GM23338 (cell line): Measurements from ENCODE around the gene COL4A1. TPM values are rescaled to one million over a fixed set of nuclear protein-coding genes. Genes with fewer than 3 reads are reported as not detected.
A peak's percentile ranks its signal among the peaks of the same experiment; 100 is the strongest.

ENCODE experiments used
- ATAC-seq: fragments of 200-7000 bp; cut with Tn5 transposase; 3 replicates; pipeline ENCODE4 v1.9.1; 2020
- DNase-seq: peaks from one replicate; pipeline ENCODE4 v3.0.0-alpha.2; 2015; ENCODE audit warnings: low spot score
- H2AFZ ChIP-seq: fragments of 200-600 bp; sonication (generic); 2 replicates; pipeline ENCODE4 v1.8.0; 2016; ENCODE audit warnings: antibody characterized with exemption, mild to moderate bottlenecking, moderate library complexity
- H3F3A ChIP-seq: fragments of 200-600 bp; sonication (generic); replicated peaks from 2 replicates; pipeline ENCODE4 v1.8.0; 2017; ENCODE audit warnings: antibody characterized with exemption, mixed run types, low read depth
- H3K27ac ChIP-seq: fragments of 200-600 bp; sonication (generic); 2 replicates; pipeline ENCODE4 v1.6.1; 2016; ENCODE audit warnings: low read depth
- H3K27me3 ChIP-seq: fragments of 200-600 bp; sonication (generic); 2 replicates; pipeline ENCODE4 v1.8.0; 2016; ENCODE audit warnings: mild to moderate bottlenecking, mixed run types, moderate library complexity; ENCODE audit not compliant: insufficient read depth
- H3K36me3 ChIP-seq: fragments of 200-600 bp; sonication (generic); 2 replicates; pipeline ENCODE4 v1.8.0; 2016; ENCODE audit warnings: mild to moderate bottlenecking; ENCODE audit not compliant: insufficient read depth
- H3K4me1 ChIP-seq: fragments of 200-600 bp; sonication (generic); 2 replicates; pipeline ENCODE4 v1.8.0; 2016; ENCODE audit warnings: mild to moderate bottlenecking, moderate library complexity; ENCODE audit not compliant: insufficient read depth
- H3K4me2 ChIP-seq: fragments of 200-600 bp; sonication (generic); 2 replicates; pipeline ENCODE4 v1.7.1; 2017; ENCODE audit warnings: mixed run types
- H3K4me3 ChIP-seq: fragments of 200-600 bp; sonication (generic); 2 replicates; pipeline ENCODE4 v1.6.1; 2016; ENCODE audit warnings: mixed run types
- H3K79me2 ChIP-seq: fragments of 200-600 bp; sonication (generic); replicated peaks from 2 replicates; pipeline ENCODE4 v1.8.0; 2017; ENCODE audit warnings: mild to moderate bottlenecking; ENCODE audit not compliant: insufficient read depth
- H3K9me2 ChIP-seq: fragments of 200-600 bp; sonication (generic); 2 replicates; pipeline ENCODE4 v1.8.0; 2017; ENCODE audit not compliant: insufficient read depth
- H4K20me1 ChIP-seq: fragments of 200-600 bp; sonication (generic); replicated peaks from 2 replicates; pipeline ENCODE4 v1.8.0; 2017; ENCODE audit warnings: mild to moderate bottlenecking; ENCODE audit not compliant: insufficient read depth
- H3K27ac Mint-ChIP-seq: 2 replicates; pipeline ENCODE4 v1.8.0; 2020; ENCODE audit warnings: inconsistent platforms, mild to moderate bottlenecking, moderate library complexity, mixed read lengths
- H3K27me3 Mint-ChIP-seq: 3 replicates; pipeline ENCODE4 v1.8.0; 2022; ENCODE audit warnings: low read depth, mild to moderate bottlenecking, moderate library complexity, mixed read lengths, inconsistent platforms; ENCODE audit not compliant: insufficient read depth, poor library complexity
- H3K36me3 Mint-ChIP-seq: 3 replicates; pipeline ENCODE4 v1.8.0; 2021; ENCODE audit warnings: low read depth, mild to moderate bottlenecking, inconsistent platforms, moderate library complexity, mixed read lengths
- H3K4me1 Mint-ChIP-seq: 3 replicates; pipeline ENCODE4 v1.8.0; 2020; ENCODE audit warnings: mild to moderate bottlenecking, inconsistent platforms, mixed read lengths
- H3K4me3 Mint-ChIP-seq: 3 replicates; pipeline ENCODE4 v1.8.0; 2021; ENCODE audit warnings: moderate library complexity, mild to moderate bottlenecking, inconsistent platforms, mixed read lengths
- H3K9me3 Mint-ChIP-seq: 3 replicates; pipeline ENCODE4 v1.8.0; 2020; ENCODE audit warnings: moderate library complexity, mild to moderate bottlenecking, inconsistent platforms, mixed read lengths
- POLR2AphosphoS5 ChIP-seq: IDR thresholded peaks from 2 replicates; pipeline ENCODE4 v1.6.1; 2016; ENCODE audit warnings: antibody characterized with exemption, low read depth
- polyA plus RNA-seq: library from polyadenylated mRNA; unstranded; fragments of >200 nt; fragmentation: Nextera tagmentation; extraction: Ambion mirVana; gene quantifications from 2 replicates; pipeline ENCODE4 v1.2.1, GENCODE V29; 2016
- total RNA-seq: library from RNA; depleted of rRNA; stranded (reverse); fragments of >200 nt; shearing (Covaris generic); gene quantifications from 2 replicates; pipeline ENCODE4 v1.2.3, GENCODE V29; 2014
- TF ChIP-seq, protein P1 (sequence below): fragments of 250-450 bp; sonication (Bioruptor Pico); IDR thresholded peaks from 2 replicates; pipeline ENCODE4 v1.5.0; 2020; ENCODE audit warnings: mild to moderate bottlenecking, moderate library complexity
- TF ChIP-seq, protein P2 (sequence below), 2 experiments: fragments of 200-600 bp in 1 of 2; sonication (generic) in 1 of 2; conservative IDR thresholded peaks; 2 replicates each; pipeline versions ENCODE4 v1.5.1 to v1.6.1; 2016 to 2017; ENCODE audit warnings: antibody characterized with exemption in 2 of 2, low read depth in 2 of 2, mild to moderate bottlenecking in 2 of 2, moderate library complexity in 1 of 2

Gene COL4A1
- total and polyA plus RNA-seq, 2 experiments from 2014 or later: 39.1 to 110 TPM

DNA sequence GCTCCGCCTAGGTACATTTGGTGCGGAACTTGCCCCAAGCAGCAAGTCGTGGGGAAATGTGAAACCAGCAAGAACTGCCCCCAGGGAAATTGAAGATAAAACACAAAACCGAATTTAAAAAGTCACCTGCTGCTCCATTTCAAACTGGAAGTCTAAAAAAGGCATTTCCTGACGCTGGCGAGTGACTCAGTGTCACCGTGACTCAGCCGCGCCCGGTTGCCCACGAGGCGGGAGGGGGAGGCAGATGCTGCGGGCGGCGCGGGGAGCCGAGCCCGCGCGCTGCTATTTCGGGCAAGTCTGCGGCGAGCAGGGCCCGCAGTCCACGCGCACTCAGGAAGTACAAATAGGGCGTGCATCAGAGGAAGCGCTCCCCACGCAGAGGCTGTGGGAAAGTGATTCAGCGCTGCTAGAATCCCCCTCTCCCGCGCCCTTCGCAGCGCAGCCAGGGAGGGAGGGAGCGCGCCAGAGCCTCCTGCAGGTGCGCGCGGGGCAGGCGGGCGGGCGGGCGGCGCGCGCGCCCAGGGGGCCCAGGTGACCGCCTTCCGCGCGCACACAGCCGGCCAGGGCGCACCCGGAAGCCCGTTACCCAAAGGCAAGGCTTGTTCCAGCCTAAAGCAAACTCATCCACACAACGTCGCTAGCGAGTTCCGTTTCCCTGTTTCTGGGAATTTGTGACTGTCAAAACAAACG is 168.8 kb downstream of the COL4A1 start:
- ATAC-seq: peak; percentile 73
- Mint-ChIP-seq H3K4me3 (peak overlapping the region; percentile 85), H3K27me3 (peaks cover 17% of the 10 kb centered on the region), H3K4me1 (peaks cover 39% of the 10 kb centered on the region), H3K27ac (0 out of 2 replicates have a peak overlapping the region, but pooled peaks have one; percentile 25), H3K36me3 (no peaks in the 10 kb centered on the region), H3K9me3 (no peaks in the 10 kb centered on the region)
- Histone ChIP-seq H3K27me3 (peaks cover 26% of the 10 kb centered on the region), H3K79me2 (no peaks in the 10 kb centered on the region), H3F3A (peaks cover 7% of the 10 kb centered on the region; the same call in 1 of the 2 replicates), H3K4me1 (peaks cover 36% of the 10 kb centered on the region), H3K36me3 (no peaks in the 10 kb centered on the region), H3K4me2 (peak overlapping the region; percentile 98), H2AFZ (peak overlapping the region; percentile 99), H3K27ac (no peak overlapping the region), H3K9me2 (no peaks in the 10 kb centered on the region), H4K20me1 (no peaks in the 10 kb centered on the region), H3K4me3 (peak overlapping the region; percentile 82)
- peak; percentile 62 for TF ChIP-seq POLR2AphosphoS5
- TF ChIP-seq, protein P1, sequence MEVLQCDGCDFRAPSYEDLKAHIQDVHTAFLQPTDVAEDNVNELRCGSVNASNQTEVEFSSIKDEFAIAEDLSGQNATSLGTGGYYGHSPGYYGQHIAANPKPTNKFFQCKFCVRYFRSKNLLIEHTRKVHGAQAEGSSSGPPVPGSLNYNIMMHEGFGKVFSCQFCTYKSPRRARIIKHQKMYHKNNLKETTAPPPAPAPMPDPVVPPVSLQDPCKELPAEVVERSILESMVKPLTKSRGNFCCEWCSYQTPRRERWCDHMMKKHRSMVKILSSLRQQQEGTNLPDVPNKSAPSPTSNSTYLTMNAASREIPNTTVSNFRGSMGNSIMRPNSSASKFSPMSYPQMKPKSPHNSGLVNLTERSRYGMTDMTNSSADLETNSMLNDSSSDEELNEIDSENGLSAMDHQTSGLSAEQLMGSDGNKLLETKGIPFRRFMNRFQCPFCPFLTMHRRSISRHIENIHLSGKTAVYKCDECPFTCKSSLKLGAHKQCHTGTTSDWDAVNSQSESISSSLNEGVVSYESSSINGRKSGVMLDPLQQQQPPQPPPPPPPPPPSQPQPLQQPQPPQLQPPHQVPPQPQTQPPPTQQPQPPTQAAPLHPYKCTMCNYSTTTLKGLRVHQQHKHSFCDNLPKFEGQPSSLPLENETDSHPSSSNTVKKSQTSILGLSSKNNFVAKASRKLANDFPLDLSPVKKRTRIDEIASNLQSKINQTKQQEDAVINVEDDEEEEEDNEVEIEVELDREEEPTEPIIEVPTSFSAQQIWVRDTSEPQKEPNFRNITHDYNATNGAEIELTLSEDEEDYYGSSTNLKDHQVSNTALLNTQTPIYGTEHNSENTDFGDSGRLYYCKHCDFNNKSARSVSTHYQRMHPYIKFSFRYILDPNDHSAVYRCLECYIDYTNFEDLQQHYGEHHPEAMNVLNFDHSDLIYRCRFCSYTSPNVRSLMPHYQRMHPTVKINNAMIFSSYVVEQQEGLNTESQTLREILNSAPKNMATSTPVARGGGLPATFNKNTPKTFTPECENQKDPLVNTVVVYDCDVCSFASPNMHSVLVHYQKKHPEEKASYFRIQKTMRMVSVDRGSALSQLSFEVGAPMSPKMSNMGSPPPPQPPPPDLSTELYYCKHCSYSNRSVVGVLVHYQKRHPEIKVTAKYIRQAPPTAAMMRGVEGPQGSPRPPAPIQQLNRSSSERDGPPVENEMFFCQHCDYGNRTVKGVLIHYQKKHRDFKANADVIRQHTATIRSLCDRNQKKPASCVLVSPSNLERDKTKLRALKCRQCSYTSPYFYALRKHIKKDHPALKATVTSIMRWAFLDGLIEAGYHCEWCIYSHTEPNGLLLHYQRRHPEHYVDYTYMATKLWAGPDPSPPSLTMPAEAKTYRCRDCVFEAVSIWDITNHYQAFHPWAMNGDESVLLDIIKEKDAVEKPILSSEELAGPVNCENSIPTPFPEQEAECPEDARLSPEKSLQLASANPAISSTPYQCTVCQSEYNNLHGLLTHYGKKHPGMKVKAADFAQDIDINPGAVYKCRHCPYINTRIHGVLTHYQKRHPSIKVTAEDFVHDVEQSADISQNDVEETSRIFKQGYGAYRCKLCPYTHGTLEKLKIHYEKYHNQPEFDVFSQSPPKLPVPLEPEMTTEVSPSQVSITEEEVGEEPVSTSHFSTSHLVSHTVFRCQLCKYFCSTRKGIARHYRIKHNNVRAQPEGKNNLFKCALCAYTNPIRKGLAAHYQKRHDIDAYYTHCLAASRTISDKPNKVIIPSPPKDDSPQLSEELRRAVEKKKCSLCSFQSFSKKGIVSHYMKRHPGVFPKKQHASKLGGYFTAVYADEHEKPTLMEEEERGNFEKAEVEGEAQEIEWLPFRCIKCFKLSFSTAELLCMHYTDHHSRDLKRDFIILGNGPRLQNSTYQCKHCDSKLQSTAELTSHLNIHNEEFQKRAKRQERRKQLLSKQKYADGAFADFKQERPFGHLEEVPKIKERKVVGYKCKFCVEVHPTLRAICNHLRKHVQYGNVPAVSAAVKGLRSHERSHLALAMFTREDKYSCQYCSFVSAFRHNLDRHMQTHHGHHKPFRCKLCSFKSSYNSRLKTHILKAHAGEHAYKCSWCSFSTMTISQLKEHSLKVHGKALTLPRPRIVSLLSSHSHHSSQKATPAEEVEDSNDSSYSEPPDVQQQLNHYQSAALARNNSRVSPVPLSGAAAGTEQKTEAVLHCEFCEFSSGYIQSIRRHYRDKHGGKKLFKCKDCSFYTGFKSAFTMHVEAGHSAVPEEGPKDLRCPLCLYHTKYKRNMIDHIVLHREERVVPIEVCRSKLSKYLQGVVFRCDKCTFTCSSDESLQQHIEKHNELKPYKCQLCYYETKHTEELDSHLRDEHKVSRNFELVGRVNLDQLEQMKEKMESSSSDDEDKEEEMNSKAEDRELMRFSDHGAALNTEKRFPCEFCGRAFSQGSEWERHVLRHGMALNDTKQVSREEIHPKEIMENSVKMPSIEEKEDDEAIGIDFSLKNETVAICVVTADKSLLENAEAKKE (CRISPR knock-in tag): no peak
- TF ChIP-seq, protein P2, sequence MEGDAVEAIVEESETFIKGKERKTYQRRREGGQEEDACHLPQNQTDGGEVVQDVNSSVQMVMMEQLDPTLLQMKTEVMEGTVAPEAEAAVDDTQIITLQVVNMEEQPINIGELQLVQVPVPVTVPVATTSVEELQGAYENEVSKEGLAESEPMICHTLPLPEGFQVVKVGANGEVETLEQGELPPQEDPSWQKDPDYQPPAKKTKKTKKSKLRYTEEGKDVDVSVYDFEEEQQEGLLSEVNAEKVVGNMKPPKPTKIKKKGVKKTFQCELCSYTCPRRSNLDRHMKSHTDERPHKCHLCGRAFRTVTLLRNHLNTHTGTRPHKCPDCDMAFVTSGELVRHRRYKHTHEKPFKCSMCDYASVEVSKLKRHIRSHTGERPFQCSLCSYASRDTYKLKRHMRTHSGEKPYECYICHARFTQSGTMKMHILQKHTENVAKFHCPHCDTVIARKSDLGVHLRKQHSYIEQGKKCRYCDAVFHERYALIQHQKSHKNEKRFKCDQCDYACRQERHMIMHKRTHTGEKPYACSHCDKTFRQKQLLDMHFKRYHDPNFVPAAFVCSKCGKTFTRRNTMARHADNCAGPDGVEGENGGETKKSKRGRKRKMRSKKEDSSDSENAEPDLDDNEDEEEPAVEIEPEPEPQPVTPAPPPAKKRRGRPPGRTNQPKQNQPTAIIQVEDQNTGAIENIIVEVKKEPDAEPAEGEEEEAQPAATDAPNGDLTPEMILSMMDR (conservative IDR thresholded peaks at IDR 0.05; ENCODE audit: low read depth in 2 of 2): peak in 1 of 2 experiments; percentile 36; a peak in 1 of 4 replicates
- peak; percentile 80 for DNase-seq
